ENCODE results near the gene ATP6V1E1. TPM values are rescaled to one million over a fixed set of nuclear protein-coding genes. Genes with fewer than 3 reads are reported as not detected.

ATP6V1E1 gene
- polyA plus RNA-seq, 1 experiment = 140 TPM

DNA sequence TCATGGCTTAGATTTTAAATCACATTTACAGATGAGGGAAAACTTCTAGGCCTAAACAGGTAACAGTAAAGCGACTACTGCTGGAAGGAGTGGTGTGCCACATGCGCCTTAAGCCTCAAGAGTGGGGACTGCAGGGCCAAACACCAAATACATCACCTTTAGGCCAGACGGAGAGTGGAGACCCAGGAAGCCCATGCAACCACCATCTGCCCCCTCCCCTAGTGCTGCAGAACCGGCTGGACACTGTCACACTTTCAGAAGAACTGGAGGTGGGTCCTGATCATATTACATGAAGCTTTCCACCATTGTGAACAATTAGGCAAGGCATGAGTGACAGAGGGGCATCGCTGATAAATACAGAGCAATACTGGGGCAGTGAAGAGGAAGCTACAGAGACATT is 36.3 kb downstream of the ATP6V1E1 start:
- Histone ChIP-seq H3K27me3 (ENCODE audit: control insufficient read depth, insufficient read depth, low read length) (no peaks in the 10 kb centered on the region), H3K36me3 (ENCODE audit: control insufficient read depth, insufficient read depth, low read length) (peaks cover 22% of the 10 kb centered on the region), H3K4me3 (ENCODE audit: low read depth, low read length) (no peak overlapping the region)
- DNase-seq (ENCODE audit: low read depth) = no peak
- POLR2A ChIA-PET = no interaction called here
- CTCF ChIA-PET = interaction anchor here (0.6 kb wide), 1 partner anchor 197 kb away, joined by 3 read pairs; no protein-coding TSS in a partner anchor
- TF ChIP-seq, protein P1, sequence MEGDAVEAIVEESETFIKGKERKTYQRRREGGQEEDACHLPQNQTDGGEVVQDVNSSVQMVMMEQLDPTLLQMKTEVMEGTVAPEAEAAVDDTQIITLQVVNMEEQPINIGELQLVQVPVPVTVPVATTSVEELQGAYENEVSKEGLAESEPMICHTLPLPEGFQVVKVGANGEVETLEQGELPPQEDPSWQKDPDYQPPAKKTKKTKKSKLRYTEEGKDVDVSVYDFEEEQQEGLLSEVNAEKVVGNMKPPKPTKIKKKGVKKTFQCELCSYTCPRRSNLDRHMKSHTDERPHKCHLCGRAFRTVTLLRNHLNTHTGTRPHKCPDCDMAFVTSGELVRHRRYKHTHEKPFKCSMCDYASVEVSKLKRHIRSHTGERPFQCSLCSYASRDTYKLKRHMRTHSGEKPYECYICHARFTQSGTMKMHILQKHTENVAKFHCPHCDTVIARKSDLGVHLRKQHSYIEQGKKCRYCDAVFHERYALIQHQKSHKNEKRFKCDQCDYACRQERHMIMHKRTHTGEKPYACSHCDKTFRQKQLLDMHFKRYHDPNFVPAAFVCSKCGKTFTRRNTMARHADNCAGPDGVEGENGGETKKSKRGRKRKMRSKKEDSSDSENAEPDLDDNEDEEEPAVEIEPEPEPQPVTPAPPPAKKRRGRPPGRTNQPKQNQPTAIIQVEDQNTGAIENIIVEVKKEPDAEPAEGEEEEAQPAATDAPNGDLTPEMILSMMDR (IDR thresholded peaks at IDR 0.05; ENCODE audit: insufficient read depth, low read depth, low read length) = no peak

DNA sequence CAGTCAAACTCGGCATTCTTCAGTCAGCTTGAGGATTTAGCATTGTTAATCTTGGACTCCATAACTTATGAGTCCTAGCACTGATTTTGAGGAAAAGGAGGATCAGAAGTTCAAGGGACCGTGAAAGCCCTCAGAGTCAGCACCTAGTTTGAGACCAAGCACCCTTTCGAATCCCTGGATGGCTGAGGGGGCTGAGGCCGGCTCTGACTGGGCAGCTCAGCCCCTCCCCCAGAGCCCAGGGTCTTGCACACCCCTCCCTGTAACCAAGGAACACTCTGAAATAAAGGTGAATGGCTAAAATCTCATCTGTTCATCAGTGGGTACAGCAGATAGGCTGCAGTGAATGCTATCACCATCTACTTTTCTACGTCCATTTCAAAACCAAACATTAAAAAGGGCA is 38.0 kb downstream of the ATP6V1E1 start:
- H3K36me3 ChIP-seq (ENCODE audit: control insufficient read depth, insufficient read depth, low read length) = peaks cover 16% of the 10 kb centered on the region
- TF ChIP-seq, protein P1 (IDR thresholded peaks at IDR 0.05; ENCODE audit: insufficient read depth, low read depth, low read length) = no peak
- H3K4me3 ChIP-seq (ENCODE audit: low read depth, low read length) = no peak overlapping the region
- ChIA-PET POLR2A (no interaction called here), CTCF (no interaction called here)
- H3K27me3 ChIP-seq (ENCODE audit: control insufficient read depth, insufficient read depth, low read length) = no peaks in the 10 kb centered on the region
- no peak for DNase-seq (ENCODE audit: low read depth)

DNA sequence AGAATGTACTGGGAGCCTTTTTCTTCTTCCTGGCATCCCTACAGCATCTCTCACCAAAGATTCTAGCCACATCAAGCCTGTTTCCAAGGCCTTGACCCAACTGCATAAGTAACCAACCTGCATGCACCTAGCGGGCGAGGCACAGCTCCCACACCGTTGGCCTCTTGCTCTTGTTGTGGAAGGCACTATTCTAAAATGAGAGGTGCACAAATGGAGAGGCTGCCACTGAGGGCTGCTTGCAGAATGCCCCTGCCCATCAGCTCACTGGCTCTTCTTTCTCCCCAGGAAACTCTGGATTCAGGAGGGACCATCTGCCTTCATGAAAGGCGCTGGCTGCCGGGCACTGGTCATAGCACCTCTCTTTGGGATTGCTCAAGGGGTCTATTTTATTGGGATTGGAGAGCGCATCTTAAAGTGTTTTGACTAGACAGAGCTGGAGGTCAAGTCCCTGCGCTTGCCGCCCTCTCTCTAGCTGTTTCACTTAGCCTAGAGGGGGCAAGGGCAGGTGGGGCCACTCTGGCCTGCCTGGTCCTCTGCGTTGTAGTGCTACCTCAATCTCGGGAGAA is 38.7 kb downstream of the ATP6V1E1 start:
- CTCF ChIA-PET = interaction anchor here (1.5 kb wide), 1 partner anchor 32 kb away, joined by 3 read pairs; no protein-coding TSS in a partner anchor
- DNase-seq (ENCODE audit: low read depth) = no peak
- no peak overlapping the region for H3K4me3 ChIP-seq (ENCODE audit: low read depth, low read length)
- TF ChIP-seq, protein P1 (IDR thresholded peaks at IDR 0.05; ENCODE audit: insufficient read depth, low read depth, low read length) = no peak
- H3K27me3 ChIP-seq (ENCODE audit: control insufficient read depth, insufficient read depth, low read length) = no peaks in the 10 kb centered on the region
- POLR2A ChIA-PET = no interaction called here
- H3K36me3 ChIP-seq (ENCODE audit: control insufficient read depth, insufficient read depth, low read length) = peaks cover 15% of the 10 kb centered on the region

DNA sequence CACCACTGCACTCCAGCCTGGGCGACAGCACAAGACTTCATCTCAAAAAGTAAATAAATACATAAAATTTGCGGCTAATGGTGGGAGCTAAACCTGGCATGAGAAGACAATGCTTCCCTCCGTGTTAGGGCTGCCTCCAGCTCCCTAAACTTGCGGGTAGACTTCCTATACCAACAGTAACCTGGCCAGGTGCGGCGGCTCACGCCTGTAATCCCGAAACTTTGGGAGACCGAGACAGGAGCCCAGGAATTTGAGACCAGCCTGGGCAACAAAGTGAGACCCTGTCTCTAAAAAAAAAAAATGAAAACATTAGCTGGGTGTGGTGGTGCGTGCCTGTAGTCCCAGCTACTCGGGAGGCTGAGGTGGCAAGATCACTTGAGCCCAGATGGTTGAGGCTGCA is 39.9 kb downstream of the ATP6V1E1 start:
- CTCF ChIA-PET = interaction anchor here (1.5 kb wide), 1 partner anchor 30 kb away, joined by 3 read pairs; no protein-coding TSS in a partner anchor
- peaks cover 10% of the 10 kb centered on the region for H3K36me3 ChIP-seq (ENCODE audit: control insufficient read depth, insufficient read depth, low read length)
- H3K4me3 ChIP-seq (ENCODE audit: low read depth, low read length) = no peak overlapping the region
- TF ChIP-seq, protein P1 (IDR thresholded peaks at IDR 0.05; ENCODE audit: insufficient read depth, low read depth, low read length) = no peak
- H3K27me3 ChIP-seq (ENCODE audit: control insufficient read depth, insufficient read depth, low read length) = no peaks in the 10 kb centered on the region
- no peak for DNase-seq (ENCODE audit: low read depth)
- POLR2A ChIA-PET = no interaction called here

DNA sequence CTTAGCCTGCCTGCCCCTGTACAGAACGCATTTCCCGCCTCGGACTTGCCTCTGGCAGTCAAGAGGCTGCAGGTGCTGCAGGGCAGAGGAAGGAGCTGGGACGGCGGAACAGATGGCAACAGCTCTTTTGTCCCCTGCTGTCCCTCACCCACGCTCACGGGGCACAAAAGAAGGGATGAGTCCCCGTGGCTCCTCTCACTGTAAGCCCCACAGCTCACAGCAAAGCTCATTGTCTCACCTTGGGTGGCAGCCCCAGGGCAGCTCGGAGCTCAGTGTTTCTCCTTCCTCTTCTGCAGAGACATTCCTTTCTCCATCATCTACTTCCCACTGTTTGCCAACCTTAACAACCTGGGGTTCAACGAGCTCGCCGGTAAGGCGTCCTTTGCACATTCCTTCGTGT is 40.9 kb downstream of the ATP6V1E1 start:
- H3K36me3 ChIP-seq (ENCODE audit: control insufficient read depth, insufficient read depth, low read length) = peaks cover 7% of the 10 kb centered on the region; the same call in 1 of the 2 replicates
- H3K27me3 ChIP-seq (ENCODE audit: control insufficient read depth, insufficient read depth, low read length) = no peaks in the 10 kb centered on the region
- ChIA-PET CTCF (interaction anchor here (0.7 kb wide), 1 partner anchor 93 kb away, joined by 4 read pairs; no protein-coding TSS in a partner anchor), POLR2A (no interaction called here)
- H3K4me3 ChIP-seq (ENCODE audit: low read depth, low read length) = no peak overlapping the region
- no peak for DNase-seq (ENCODE audit: low read depth)
- TF ChIP-seq, protein P1 (IDR thresholded peaks at IDR 0.05; ENCODE audit: insufficient read depth, low read depth, low read length) = no peak
